GM21576 (cell line): ENCODE results near the gene ZNF644.
"Not testable (repeated sequence)": the region's sequence is repeated elsewhere in the genome, so short reads cannot be mapped to it uniquely, and the experiment has no call there.

Experiments used
- ATAC-seq: cut with Tn5 transposase; IDR thresholded peaks from one replicate; pipeline ENCODE4 v1.9.1; 2021; ENCODE audit warnings: mild to moderate bottlenecking, moderate library complexity; ENCODE audit not compliant: unreplicated experiment

The ZNF644 gene

DNA sequence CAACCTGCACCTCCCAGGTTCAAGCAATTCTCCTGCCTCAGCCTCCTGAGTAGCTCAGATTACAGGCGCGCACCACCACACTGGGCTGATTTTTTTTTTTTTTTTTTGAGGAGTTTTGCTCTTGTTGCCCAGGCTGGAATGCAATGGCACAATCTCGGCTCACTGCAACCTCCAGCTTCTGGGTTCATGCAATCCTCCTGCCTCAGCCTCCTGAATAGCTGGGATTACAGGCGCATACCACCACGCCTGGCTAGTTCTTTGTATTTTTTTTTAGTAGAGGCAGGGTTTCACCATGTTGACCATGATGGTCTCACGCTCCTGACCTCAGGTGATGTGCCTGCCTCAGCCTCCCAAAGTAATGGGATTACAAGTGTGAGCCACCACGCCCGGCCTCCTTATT lies 93.6 kb downstream of the ZNF644 start:
- ATAC-seq, result not testable (repeated sequence)

GRCh38 chr1:90927674-90928073 lies 94.2 kb downstream of the ZNF644 start:
- not testable (repeated sequence) for ATAC-seq

DNA sequence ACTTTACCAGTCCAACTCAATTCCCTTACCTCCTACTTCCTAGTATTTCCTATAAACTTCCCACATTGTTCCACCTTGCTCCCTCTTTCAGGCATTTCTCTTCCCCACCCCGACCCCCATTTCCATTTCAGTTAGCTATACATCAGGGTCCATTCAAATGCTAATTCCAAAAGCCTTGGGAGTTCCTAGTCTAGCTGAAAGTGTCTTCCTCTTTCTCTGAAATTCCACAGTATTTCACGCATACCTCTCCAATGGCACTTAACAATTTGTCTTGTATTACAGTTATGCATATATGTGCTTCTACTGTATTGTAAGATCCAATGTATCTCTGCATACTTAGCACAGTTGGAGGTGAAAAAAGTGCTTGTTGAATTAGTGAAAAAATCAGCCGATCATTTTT lies 94.9 kb downstream of the ZNF644 start:
- ATAC-seq, result no peak

GRCh38 chr1:90925928-90926869 lies 95.6 kb downstream of the ZNF644 start:
- no peak for ATAC-seq

DNA sequence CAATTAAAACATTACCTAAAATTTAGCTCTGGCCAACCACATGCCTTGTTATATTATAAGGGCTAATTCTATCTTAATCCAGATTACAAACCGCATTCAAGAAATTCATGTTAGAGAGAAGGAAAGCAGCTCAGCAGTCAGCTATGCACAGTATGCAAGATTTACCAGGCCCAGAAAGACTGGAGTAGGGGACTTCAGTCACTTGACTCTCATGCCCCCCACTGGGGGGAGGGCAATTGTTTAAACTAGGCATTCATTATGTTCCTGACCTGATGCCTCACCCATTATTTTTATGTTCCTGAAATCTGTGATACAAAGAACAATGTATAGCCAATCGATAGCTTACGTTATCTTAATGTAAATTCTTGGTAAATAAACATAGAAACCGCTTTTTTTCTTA lies 96.9 kb downstream of the ZNF644 start:
- ATAC-seq, result no peak

DNA sequence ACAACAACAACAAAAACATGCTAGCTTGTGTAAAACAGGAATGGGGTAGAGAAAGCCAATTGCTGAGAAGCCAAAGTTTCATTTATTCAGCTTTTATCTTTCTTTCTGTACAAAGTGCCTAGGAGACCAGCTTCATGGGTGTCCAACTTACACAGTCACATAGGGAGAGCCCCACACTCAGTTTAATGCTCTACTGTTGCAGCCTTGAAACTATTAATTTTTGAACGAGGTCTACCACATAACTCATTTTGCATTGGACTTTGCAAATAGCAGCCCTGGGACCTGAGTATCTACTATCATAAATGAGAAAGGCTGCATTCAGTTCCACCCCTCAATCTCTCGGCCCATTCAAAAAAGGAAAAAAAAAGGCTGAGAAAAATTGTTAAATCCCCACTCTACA lies 98.8 kb downstream of the ZNF644 start:
- ATAC-seq, result no peak

DNA sequence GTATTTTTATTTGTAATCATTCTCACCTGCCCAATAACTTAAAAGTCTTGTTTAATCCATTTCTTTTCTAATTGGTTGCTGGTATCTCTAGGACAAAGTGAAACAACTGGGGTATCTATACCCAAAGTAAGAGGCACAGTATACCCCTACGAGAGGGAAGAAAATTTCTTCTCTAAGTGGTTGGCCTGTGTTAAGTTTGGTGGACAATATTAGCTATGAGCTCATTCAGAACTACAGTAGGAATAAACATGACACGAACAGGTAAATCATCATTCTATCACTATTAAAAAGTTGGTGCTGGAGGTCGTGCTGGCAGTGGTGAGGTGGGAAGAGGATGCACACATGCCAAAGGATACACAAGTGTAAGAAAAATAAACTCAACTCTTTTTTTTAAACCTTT lies 99.6 kb downstream of the ZNF644 start:
- ATAC-seq, result no peak

DNA sequence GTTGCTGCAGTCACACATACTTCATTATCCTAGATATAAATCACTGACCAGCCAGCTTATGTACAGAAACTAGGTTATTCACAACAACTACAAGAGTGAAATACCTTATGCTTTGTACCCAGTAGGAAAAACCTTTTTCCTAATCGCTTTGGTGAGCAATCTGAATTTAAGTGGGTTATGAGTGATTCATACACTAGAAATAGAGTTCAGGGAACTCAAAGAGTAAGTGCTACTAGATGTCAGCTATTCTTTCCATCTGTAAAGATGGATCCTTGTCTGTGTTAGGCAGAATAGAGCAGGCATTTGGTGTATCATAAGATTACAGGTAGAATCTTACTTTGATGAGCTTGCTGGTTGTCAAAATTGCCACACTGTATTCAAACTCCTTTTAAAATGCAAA lies 101.9 kb downstream of the ZNF644 start:
- ATAC-seq, result no peak

GRCh38 chr1:90919190-90919719 lies 102.6 kb downstream of the ZNF644 start:
- peak; percentile 53 for ATAC-seq

GRCh38 chr1:90911353-90911752 lies 110.5 kb downstream of the ZNF644 start:
- ATAC-seq, result no peak

DNA sequence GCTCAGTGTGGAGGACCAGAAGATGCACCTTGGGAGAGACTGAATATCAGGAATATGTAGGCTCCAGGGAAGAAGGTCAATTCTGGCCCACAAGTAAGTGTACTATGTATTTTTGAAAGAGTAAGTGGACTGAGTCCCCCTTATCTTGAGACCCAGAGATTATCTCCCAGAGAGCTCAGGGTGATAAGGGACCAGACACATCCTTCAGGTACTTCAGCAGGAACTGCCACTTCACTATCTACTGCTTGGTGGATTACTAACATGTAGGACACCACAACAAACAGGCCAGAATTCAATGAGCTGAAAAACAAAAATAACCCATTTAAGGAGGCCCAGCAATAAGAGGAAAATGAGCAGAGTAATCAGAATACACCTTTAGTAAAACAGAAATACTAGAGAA lies 119.2 kb downstream of the ZNF644 start:
- no peak for ATAC-seq

GRCh38 chr1:90899263-90899662 lies 122.6 kb downstream of the ZNF644 start:
- ATAC-seq, result no peak

DNA sequence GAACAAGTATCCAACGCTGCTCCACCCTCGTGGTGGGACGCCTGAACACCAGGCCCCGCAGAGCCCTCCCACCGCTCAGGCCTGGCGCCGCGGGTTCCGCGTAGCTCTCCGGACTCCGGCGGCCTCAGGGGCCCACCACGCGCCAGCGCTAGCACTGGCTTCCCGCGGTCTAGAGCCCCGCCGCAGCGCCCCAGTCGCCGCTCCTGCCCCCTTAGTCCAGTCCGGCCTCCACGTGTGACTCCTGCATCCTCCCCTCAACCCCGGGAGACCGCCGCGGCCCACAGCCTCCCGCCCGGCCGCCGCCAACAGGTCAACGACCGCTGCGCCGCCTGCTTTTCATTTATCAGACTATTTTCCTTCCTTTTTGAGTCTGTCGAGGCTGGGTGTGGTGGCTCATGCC lies 128.2 kb downstream of the ZNF644 start:
- not testable (repeated sequence) for ATAC-seq

DNA sequence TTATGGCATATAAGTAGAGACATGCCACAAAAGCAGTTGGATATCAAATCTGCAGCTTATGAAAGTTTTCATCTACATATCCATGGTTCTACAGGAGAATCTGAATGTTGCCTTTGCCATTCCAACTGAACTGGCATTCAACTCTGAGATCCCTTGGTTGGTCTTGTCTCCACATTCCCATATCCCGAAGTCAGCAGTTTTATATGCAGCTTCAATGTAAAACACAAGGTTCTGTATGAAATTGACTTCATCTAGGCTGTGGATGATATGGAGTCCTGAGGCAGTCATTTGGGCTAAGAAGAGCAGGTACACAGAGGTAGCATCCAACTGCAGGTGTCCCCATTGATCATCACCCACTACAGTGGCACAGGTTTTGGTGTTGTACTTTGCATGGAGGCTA lies 129.0 kb downstream of the ZNF644 start:
- ATAC-seq, result not testable (repeated sequence)

- ATAC-seq, result not testable (repeated sequence)
These were observed 129.6 kb downstream of the ZNF644 start for GRCh38 chr1:90892196-90892595.

GRCh38 chr1:90891756-90892155 lies 130.1 kb downstream of the ZNF644 start:
- ATAC-seq, result not testable (repeated sequence)

DNA sequence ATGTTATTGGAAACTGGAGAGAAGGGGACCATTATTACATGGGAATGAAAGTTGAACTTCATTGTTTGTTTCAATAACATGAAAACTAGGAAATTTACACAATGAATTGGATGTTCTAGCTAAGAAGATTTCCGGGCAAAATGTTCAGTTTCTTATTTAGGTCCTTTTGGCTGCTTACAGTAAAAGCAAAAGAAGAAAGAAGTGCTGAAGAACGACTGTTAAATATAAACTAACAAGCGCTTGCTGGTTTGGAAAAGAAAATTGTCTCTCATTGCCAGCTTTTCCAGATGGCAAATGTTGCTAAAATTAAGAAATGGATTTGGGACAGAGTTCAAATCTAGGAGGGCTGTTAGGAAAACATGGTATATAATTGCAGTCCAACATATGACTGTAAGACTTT lies 139.6 kb downstream of the ZNF644 start:
- ATAC-seq, result no peak

GRCh38 chr1:90881034-90881433 lies 140.8 kb downstream of the ZNF644 start:
- no peak for ATAC-seq

DNA sequence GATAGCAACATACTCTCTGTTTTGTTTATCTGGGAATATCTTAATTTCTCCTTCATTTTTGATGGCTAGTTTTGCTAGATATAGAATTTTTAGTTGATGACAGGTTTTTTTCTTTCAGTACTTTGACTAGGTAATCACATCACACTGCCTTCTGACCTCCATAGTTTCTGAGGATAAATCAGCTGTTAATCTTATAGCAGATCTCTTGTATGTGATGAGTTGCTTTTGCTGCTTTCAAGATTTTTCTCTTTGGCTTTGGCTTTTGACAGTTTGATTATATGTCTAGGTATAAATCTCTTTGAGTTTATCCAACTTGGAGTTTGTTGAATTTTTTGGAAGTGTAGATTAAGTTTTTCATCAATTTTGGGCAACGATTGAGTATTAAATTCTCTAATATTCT lies 142.6 kb downstream of the ZNF644 start:
- ATAC-seq, result no peak

- ATAC-seq, result no peak
These were observed 145.7 kb downstream of the ZNF644 start for GRCh38 chr1:90876101-90876500.
